Activated CD4-positive, alpha-beta T cell treated with anti-CD3 and anti-CD28 coated beads, Interleukin-2, amount 10 ng/mL, durations not matched to agents 7 days and 5 days (primary cell): Measurements from ENCODE around the gene ACAD10. TPM values are rescaled to one million over a fixed set of nuclear protein-coding genes. Genes with fewer than 3 reads are reported as not detected.

Experiments used
- CTCF ChIA-PET: fragments of 350-600 bp; sonication (Branson Sonifier 250); formaldehyde crosslinking; loops from one replicate; lab custom pipeline; 2021; ENCODE audit warnings: antibody characterized with exemption; lab: Charles Lee
- POLR2A ChIA-PET: fragments of 350-600 bp; sonication (Branson Sonifier 250); formaldehyde crosslinking; loops from one replicate; lab custom pipeline; 2021; ENCODE audit warnings: antibody characterized with exemption; lab: Charles Lee
- DNase-seq: peaks from one replicate; pipeline ENCODE4 v3.0.0-alpha.2; 2020
- H3K27ac Mint-ChIP-seq: one replicate; pipeline ENCODE4 v1.8.0; 2021; ENCODE audit warnings: mild to moderate bottlenecking, moderate library complexity, mixed read lengths
- H3K27me3 Mint-ChIP-seq: one replicate; pipeline ENCODE4 v1.8.0; 2021; ENCODE audit warnings: mixed read lengths
- H3K36me3 Mint-ChIP-seq: one replicate; pipeline ENCODE4 v1.8.0; 2021; ENCODE audit warnings: low read depth, mixed read lengths
- H3K4me1 Mint-ChIP-seq: one replicate; pipeline ENCODE4 v1.8.0; 2021; ENCODE audit warnings: mixed read lengths
- H3K4me3 Mint-ChIP-seq: one replicate; pipeline ENCODE4 v1.8.0; 2021; ENCODE audit warnings: mild to moderate bottlenecking, moderate library complexity, mixed read lengths
- H3K9me3 Mint-ChIP-seq: one replicate; pipeline ENCODE4 v1.8.0; 2021; ENCODE audit warnings: mixed read lengths
- microRNA-seq: library from miRNA; unstranded; fragments of <30 nt; microRNA quantifications from one replicate; pipeline ENCODE4 v1.2.0, GENCODE V29; 2021; ENCODE audit warnings: borderline microRNAs expressed, borderline replicate concordance
- total RNA-seq, 2 experiments: library from RNA; stranded (reverse); gene quantifications; one replicate each; pipeline ENCODE4 v1.2.3, GENCODE V29; 2021

The ACAD10 gene
- total RNA-seq, 2 experiments from 2014 or later: 29.7 to 30.8 TPM

GRCh38 chr12:111791507-111791906, 105.7 kb downstream of the ACAD10 start:
- no peak overlapping the region for H3K4me3 Mint-ChIP-seq
- no peaks in the 10 kb centered on the region for H3K9me3 Mint-ChIP-seq
- H3K27ac Mint-ChIP-seq: no peak overlapping the region
- ChIA-PET CTCF (interaction anchor here (0.5 to 1.1 kb wide), 3 partner anchors 153 to 274 kb away, joined by 3 to 5 read pairs (median 4); no protein-coding TSS in a partner anchor), POLR2A (no interaction called here)
- no peaks in the 10 kb centered on the region for H3K27me3 Mint-ChIP-seq
- DNase-seq: no peak
- H3K36me3 Mint-ChIP-seq: no peaks in the 10 kb centered on the region
- H3K4me1 Mint-ChIP-seq: no peaks in the 10 kb centered on the region

GRCh38 chr12:111792155-111792855, 106.5 kb downstream of the ACAD10 start:
- no peak overlapping the region for H3K27ac Mint-ChIP-seq
- ChIA-PET POLR2A (no interaction called here), CTCF (interaction anchor here (0.5 to 0.8 kb wide), 2 partner anchors 153 to 273 kb away, joined by 3 to 4 read pairs; no protein-coding TSS in a partner anchor)
- no peaks in the 10 kb centered on the region for H3K9me3 Mint-ChIP-seq
- H3K36me3 Mint-ChIP-seq: no peaks in the 10 kb centered on the region
- DNase-seq: no peak
- no peaks in the 10 kb centered on the region for H3K27me3 Mint-ChIP-seq
- no peaks in the 10 kb centered on the region for H3K4me1 Mint-ChIP-seq
- no peak overlapping the region for H3K4me3 Mint-ChIP-seq

GRCh38 chr12:111792856-111793235, 107.0 kb downstream of the ACAD10 start:
- H3K4me1 Mint-ChIP-seq: no peaks in the 10 kb centered on the region
- H3K4me3 Mint-ChIP-seq: no peak overlapping the region
- H3K27me3 Mint-ChIP-seq: no peaks in the 10 kb centered on the region
- no peaks in the 10 kb centered on the region for H3K36me3 Mint-ChIP-seq
- CTCF ChIA-PET: no interaction called here
- no peak overlapping the region for H3K27ac Mint-ChIP-seq
- no peaks in the 10 kb centered on the region for H3K9me3 Mint-ChIP-seq
- DNase-seq: no peak
- POLR2A ChIA-PET: no interaction called here

DNA sequence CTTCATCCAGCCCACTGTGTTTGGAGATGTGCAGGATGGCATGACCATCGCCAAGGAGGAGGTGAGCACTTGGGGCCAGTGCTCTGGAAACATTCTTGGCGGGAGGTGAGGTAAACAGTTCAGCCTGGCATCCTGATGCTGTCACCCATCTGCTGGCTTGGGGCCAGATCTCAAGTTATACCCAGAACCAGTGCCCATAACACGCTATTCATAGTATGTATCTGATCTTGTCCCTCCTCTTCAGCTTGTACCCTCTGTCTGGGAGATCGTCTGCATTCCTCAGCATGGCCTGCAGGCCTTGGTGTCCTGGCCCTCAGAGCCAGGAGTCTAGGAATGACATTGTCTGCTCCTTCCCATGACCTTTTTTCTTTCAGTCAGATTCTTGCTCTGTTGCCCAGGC, 112.3 kb downstream of the ACAD10 start:
- ChIA-PET CTCF (interaction anchor here (0.7 kb wide), 1 partner anchor 1145 kb away, joined by 3 read pairs; no protein-coding TSS in a partner anchor), POLR2A (no interaction called here)
- DNase-seq: no peak
- Mint-ChIP-seq H3K27ac (no peak overlapping the region), H3K9me3 (no peaks in the 10 kb centered on the region), H3K4me1 (no peaks in the 10 kb centered on the region), H3K36me3 (no peaks in the 10 kb centered on the region), H3K4me3 (no peak overlapping the region), H3K27me3 (no peaks in the 10 kb centered on the region)

DNA sequence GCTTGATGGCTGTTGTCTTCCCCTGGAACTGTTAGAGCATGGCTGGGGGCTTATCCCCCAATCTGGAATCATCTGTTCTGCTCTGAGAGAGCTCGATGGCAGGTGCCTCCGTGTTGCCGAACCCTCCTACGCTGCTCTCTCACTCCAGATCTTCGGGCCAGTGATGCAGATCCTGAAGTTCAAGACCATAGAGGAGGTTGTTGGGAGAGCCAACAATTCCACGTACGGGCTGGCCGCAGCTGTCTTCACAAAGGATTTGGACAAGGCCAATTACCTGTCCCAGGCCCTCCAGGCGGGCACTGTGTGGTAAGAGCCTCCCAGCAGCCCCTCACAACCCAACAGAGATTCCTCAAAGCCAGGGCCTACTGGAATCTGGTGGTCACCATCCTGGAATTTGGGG, 113.9 kb downstream of the ACAD10 start:
- Mint-ChIP-seq H3K36me3 (no peaks in the 10 kb centered on the region), H3K4me3 (no peak overlapping the region), H3K4me1 (no peaks in the 10 kb centered on the region), H3K27me3 (no peaks in the 10 kb centered on the region), H3K9me3 (no peaks in the 10 kb centered on the region), H3K27ac (no peak overlapping the region)
- DNase-seq: no peak
- ChIA-PET POLR2A (no interaction called here), CTCF (interaction anchor here (0.8 to 1.8 kb wide), 3 partner anchors 10 to 16 kb away, joined by 3 to 4 read pairs (median 4); no protein-coding TSS in a partner anchor)

DNA sequence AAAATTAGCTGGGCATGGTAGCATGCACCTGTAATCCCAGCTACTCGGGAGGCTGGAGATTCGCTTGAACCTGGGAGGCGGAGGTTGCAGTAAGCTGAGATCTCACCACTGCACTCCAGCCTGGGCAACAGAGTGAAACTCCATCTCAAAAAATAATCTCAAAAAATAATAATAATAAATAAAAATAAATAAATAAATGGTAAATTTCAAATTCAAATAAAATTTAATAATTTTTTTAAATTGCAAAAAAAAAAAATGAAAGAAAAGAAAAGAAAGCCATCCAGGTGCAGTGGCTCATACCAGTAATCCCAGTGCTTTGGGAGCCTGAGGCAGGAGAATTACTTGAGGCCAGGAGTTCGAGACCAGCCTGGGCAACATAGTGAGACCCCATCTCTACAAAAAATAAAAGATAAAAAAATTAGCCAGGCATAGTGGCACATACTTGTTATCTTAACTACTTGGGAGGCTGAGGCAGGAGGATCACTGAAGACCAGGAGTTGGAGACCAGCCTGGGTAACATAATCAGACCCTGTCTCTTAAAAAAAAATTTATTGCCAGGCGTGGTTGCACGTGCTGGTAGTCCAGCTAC, 117.3 kb downstream of the ACAD10 start:
- H3K27ac Mint-ChIP-seq: no peak overlapping the region
- DNase-seq: no peak
- no peaks in the 10 kb centered on the region for H3K4me1 Mint-ChIP-seq
- H3K4me3 Mint-ChIP-seq: no peak overlapping the region
- no peaks in the 10 kb centered on the region for H3K27me3 Mint-ChIP-seq
- no peaks in the 10 kb centered on the region for H3K9me3 Mint-ChIP-seq
- ChIA-PET CTCF (interaction anchor here (0.9 kb wide), 1 partner anchor 12 kb away, joined by 3 read pairs; no protein-coding TSS in a partner anchor), POLR2A (no interaction called here)
- H3K36me3 Mint-ChIP-seq: no peaks in the 10 kb centered on the region

GRCh38 chr12:111803851-111804250, 118.0 kb downstream of the ACAD10 start:
- ChIA-PET CTCF (interaction anchor here (0.9 kb wide), 1 partner anchor 11 kb away, joined by 3 read pairs; no protein-coding TSS in a partner anchor), POLR2A (no interaction called here)
- Mint-ChIP-seq H3K36me3 (no peaks in the 10 kb centered on the region), H3K4me3 (no peak overlapping the region), H3K27ac (no peak overlapping the region), H3K27me3 (no peaks in the 10 kb centered on the region), H3K9me3 (no peaks in the 10 kb centered on the region), H3K4me1 (no peaks in the 10 kb centered on the region)
- DNase-seq: no peak

GRCh38 chr12:111806304-111806703, 120.5 kb downstream of the ACAD10 start:
- Mint-ChIP-seq H3K4me1 (no peaks in the 10 kb centered on the region), H3K27ac (no peak overlapping the region), H3K4me3 (no peak overlapping the region), H3K9me3 (no peaks in the 10 kb centered on the region), H3K36me3 (no peaks in the 10 kb centered on the region), H3K27me3 (no peaks in the 10 kb centered on the region)
- ChIA-PET CTCF (interaction anchor here (0.6 to 1.0 kb wide), 4 partner anchors 8 to 474 kb away, joined by 3 to 4 read pairs (median 4); no protein-coding TSS in a partner anchor), POLR2A (no interaction called here)
- DNase-seq: no peak

Small RNA genes lying within 50 kb of the gene (microRNA-seq; reads per million reads assigned to microRNA genes)
- not detected for gene MIR6761

Other genes starting within 250 kb of the ACAD10 start
- 10 to 100 TPM; 42.0 to 46.8 TPM for gene ATXN2, start 86.7 kb upstream of the ACAD10 start, total RNA-seq
- gene BRAP, start 97 bp upstream of the ACAD10 start, total RNA-seq: 10 to 100 TPM; 20.2 to 23.6 TPM
- gene ALDH2, start 80.9 kb downstream of the ACAD10 start, total RNA-seq: under 1 TPM; 0.27 to 0.35 TPM
- gene MAPKAPK5, start 156.2 kb downstream of the ACAD10 start, total RNA-seq: 10 to 100 TPM; 43.7 to 47.6 TPM